Amygdala (tissue), 56 donors: ENCODE measurements around the gene MOCOS.
"Not testable (repeated sequence)": the region's sequence is repeated elsewhere in the genome, so short reads cannot be mapped to it uniquely, and the experiment has no call there.

Experiments
- DNase-seq, 56 donors: peaks; one replicate each; lab custom pipeline; 2025; lab: John Stamatoyannopoulos, UW

Gene MOCOS, protein sequence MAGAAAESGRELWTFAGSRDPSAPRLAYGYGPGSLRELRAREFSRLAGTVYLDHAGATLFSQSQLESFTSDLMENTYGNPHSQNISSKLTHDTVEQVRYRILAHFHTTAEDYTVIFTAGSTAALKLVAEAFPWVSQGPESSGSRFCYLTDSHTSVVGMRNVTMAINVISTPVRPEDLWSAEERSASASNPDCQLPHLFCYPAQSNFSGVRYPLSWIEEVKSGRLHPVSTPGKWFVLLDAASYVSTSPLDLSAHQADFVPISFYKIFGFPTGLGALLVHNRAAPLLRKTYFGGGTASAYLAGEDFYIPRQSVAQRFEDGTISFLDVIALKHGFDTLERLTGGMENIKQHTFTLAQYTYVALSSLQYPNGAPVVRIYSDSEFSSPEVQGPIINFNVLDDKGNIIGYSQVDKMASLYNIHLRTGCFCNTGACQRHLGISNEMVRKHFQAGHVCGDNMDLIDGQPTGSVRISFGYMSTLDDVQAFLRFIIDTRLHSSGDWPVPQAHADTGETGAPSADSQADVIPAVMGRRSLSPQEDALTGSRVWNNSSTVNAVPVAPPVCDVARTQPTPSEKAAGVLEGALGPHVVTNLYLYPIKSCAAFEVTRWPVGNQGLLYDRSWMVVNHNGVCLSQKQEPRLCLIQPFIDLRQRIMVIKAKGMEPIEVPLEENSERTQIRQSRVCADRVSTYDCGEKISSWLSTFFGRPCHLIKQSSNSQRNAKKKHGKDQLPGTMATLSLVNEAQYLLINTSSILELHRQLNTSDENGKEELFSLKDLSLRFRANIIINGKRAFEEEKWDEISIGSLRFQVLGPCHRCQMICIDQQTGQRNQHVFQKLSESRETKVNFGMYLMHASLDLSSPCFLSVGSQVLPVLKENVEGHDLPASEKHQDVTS

DNA sequence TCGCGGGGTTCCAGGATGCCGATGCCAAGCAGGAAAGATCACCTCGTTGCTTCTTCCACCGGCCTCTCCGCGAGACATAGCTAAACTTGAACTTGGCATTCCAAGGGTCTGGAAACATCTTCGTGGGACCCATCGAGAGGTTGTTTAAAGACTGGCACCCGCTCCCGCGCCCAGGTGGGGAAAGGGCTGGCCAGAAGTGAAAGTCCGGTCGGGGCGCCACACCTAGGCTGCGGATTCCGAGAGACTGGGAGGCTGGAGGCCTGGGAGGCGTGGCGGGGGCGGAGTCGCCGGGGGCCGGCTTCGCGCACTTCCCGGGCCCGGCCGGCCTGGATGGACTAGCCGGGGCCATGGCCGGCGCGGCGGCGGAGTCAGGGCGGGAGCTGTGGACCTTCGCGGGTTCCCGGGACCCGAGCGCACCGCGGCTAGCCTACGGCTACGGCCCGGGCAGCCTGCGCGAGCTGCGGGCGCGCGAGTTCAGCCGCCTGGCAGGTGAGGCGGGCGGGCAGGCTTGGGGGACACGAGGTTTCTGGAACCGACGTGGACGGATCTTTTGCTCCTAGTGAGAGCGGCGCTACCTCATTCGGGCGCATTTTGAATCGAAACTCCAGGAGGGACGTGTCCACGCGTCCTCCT, at the start of gene MOCOS:
TSS of gene MOCOS (plus strand) at position 305 of the 633 bp plus-strand sequence. CDS start at position 348, 43 bp downstream.
- peak in 20 of 56 donors; percentile 6 to 56 (median 20) for DNase-seq

DNA sequence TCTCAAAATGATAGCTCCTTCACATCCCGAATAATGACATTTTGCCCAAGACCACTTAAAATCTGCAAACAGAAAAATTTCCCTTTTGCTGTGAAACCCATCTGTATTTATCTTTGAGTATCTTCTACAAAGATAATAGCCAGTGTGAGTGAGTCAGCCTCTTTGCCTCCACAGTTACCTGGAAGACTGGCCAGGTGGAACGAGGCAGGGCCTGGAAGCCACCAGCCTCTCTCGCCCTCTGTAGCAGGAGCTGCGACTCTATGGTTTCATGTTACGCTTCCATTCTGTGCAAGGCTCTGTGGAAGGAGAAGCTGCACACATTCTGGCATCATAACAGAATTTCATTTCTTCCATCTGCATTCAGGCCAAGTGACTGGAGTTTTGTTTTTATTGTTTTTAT, 48.1 kb upstream of the MOCOS start:
- no peak for DNase-seq

DNA sequence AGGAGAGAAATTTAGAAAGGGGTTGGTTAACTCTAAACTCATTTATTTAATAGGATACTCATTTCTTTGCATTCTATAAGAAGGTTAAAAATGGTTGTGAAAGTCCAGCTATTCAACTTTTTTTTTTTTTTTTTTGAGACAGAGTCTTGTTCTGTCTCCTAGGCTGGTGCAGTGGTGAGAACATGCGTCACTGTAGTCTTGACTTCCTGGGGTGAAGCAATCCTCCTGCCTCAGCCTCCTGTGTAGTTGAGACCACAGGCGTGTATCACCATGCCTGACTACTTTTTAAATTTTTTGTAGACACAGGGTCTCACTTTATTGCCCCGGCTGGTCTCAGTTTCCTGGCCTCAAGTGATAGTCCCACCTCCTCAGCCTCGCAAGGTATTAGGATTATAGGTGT, 45.7 kb upstream of the MOCOS start:
- no peak for DNase-seq

DNA sequence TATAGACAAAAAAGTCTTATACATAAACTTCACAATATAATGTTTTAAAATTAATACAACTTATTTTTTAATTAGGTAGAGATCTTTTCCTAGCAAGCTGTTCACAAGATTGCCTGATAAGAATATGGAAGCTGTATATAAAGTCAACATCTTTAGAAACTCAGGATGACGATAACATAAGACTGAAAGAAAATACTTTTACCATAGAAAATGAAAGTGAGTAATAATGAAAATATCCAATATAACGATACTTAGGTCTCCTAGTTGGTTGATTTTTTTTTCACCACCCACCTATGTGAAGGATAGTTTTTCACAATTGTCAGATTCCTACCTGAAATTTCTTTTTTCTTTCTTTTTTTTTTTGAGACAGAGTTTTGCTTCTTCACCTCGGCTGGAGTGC, 44.5 kb upstream of the MOCOS start:
- DNase-seq = no peak

DNA sequence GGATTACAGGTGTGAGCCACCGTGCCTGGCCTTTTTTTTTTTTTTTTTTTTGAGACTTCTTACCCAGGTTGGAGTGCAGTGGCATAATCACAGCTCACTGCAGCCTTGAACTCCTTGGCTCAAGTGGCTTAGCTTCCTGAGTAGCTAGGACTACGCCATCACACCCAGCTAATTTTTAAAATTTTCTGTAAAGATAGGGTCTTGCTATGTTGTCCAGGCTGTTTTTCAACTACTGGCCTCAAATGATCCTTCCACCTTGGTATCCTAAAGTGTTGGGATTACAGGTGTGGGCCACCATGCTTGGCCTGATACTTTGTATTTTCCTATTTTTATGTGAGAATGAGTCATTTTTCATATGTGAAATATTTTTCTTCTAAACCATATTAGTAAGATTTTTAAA, 43.9 kb upstream of the MOCOS start:
- no peak for DNase-seq

DNA sequence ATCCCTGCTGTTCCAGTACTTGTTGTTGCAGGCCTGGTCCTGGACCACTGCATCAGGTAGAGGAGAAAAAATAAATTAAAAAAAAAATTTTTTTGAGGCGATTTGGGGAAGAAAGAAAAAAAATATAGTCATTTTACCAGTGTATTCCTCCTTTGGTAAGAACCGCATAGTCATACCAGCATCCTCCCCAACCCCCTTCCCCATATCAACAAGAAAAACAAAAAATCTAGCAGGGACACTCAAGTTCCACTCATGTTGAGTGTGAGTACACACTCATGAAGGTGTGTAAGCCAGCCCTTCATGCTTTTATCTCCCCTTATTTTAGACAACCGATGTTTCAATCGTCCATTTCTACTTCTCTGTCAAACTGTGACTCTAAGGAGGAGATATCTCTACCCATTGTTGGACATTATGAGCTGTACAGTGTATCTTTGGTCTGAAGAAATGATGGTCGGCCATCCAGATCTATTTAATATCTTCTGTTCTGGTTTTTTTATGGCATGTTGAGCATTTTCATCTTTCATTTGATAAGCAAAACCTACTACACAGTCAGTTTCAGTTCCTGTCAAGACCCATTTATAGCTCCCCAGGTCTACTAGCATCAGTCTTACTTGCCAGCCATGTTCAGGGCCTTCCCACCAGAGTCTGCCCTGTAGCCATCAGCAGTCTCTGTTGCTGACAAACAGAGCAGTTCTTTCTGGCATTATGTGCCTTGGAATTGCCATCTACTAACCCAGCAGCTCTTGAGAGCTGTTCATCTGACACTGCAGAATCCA, 37.6 kb upstream of the MOCOS start:
- no peak for DNase-seq

DNA sequence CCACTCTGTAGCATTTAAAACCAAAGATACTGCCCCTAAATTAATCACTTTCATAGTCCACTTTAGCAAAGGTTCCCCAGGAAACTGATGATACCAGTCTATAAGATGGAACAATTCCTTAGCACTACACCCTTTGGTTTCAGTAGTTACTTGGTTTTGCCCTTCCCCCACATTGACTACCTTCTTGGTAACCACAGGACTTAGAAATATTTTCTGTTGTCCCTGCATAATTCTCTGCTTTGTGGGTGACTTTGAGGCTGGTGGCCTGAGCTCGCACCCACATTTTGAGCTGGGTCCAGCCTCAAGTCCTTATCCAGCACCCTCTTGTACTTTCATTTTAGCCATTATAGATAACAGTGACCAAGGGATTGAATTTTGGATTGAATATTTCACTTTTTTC, 34.5 kb upstream of the MOCOS start:
- no peak for DNase-seq

DNA sequence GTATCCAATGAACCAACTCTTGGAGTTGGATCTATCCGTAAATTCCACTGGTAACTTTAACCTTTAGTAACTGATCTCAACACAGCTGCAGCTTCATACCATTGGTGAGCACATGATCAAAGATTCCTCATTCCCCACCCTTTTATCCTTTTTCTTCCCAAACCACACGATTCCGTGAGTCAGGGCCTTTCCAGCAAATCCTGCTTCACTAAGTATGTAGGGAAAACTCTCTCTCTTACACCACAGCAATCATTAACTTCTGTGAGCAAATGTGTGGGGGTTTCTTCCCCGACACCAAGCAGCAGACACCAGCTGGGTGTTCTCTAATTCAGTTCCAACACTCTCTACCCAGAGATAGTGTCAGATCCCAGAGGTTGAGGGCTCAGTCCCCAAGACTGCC, 34.1 kb upstream of the MOCOS start:
- DNase-seq = no peak

DNA sequence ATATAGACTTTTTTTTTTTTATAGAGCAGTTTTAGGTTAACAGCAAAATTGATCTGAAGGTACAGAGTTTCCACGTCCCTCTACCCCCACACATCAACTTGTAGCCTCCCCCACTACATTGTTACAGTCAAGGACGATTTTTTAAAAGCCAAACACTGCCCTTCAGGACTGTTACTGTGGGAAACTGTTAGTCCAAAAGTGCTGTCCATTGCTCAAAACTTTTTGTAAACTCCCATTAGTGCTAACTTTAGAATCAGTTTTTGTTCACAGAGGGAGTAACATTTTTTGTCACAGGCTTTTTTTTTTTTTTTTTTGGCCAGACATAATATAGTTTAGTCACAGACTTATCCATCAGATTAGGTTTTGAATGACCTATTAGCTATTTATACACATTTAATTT, 33.5 kb upstream of the MOCOS start:
- no peak for DNase-seq

DNA sequence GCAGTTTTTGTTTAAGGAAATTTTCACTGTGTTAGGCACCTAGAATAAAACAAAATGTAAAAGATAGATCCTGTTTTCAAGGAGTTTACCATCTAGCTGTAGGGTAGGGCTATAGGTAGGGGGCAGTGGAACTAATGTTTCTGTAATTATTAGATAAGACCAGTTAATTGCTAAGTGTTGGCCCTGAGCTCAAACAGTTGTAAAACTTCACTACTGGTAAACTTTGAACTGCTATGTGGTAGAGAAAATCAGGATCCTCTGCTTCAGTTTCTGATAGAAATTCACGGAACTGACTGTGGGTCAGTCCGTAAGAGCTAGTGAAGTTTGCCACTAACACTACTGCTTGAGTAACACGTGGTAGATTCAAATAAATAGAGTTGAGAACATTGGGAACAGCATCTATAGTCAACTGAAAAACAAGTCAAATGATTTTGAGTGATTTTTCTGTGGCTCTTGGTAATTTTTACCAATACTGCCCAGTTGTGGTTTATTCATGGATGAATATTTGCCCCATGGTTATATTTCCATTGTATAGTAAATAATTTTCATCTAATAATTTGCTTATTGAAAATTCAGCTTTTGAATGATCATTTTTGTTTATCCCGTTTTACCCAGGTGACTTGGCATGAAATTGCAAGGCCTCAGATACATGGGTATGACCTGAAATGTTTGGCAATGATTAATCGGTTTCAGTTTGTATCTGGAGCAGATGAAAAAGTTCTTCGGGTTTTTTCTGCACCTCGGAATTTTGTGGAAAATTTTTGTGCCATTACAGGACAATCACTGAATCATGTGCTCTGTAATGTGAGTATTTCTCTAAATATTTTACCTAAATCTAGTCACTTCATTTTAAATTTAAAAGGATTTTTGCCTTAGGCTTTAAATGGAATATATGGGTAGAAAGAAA, 31.2 kb upstream of the MOCOS start:
- no peak for DNase-seq

DNA sequence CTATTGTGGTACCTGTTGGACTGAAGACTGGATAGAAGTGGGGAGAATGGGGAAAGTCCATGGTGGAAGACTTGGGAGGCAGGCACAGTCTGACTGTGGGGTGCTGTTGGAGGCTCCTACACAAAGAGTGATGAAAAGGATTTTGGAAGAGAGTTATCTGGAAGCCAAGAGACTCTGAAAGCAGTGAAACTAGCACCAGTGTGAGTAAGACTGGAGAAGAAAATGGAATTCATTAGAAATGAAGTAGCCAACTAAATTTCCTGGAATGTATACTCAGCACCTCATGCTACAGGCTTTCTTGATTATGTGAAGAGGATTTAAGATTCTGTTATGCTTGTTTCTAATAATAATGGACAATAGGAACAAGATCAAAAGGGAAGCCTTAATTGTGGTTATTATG, 29.9 kb upstream of the MOCOS start:
- DNase-seq = no peak

DNA sequence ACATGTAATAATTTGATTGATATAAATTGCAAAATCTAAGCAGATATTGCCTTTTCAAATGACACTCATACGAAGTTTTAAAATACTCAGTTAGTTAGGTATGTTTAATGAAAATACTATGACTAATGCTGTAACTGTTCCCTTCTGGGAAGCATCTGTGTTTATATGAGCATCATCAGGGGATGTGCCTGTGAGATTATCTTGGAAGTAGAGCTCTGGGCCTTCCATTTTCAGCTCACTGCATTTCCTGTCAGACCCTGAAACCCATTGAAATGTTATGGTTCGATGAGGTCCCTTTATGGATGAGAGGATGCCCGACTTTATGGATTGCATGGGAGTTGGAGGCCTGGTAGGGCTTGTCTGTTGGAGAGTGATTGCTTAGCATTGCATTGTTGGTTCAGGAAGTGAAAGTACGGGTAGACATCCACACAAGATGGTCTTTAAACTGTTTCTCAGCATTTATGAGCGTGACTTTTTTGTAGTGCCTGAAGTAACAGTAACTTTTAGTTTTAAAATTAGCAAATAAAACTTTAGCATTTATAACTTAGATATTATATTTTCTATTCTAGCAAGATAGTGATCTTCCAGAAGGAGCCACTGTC, 28.9 kb upstream of the MOCOS start:
- no peak for DNase-seq

DNA sequence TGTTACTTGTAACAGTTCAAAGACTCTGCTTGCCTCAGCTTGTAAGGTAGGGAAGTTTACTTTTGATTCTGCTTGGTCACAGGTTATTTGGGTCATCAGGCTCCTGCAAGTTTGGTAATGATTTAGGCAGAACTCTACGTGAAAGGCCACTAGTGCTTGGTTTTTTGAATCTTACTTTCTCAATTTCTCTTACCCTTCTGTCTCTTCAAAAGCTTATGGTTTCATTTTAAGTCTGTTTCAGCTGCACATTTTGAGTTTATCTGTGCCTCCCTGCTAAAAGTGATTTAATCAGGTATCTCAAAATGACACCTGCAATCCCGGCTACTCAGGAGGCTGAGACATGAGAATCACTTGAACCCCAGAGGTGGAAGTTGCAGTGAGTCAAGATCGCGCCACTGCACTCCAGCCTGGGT, 26.3 kb upstream of the MOCOS start:
- no peak for DNase-seq

DNA sequence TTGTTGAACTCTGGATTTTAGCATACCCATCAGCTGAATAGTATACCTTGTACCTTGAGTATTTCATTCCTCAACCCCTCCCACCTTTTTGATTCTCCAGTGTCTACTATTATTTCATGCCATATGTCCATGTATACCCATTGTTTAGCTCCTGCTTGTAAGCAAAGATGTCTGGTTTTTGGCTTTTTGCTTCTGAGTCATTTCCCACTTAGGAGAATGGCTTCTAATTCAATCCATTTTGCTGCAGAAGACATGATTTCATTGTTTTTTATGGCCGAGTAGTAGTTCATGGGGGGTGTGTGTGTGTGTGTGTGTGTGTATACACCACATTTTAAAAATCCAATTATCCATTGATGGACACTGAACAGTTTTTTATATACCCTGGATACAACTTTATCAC, 24.3 kb upstream of the MOCOS start:
- DNase-seq = no peak

DNA sequence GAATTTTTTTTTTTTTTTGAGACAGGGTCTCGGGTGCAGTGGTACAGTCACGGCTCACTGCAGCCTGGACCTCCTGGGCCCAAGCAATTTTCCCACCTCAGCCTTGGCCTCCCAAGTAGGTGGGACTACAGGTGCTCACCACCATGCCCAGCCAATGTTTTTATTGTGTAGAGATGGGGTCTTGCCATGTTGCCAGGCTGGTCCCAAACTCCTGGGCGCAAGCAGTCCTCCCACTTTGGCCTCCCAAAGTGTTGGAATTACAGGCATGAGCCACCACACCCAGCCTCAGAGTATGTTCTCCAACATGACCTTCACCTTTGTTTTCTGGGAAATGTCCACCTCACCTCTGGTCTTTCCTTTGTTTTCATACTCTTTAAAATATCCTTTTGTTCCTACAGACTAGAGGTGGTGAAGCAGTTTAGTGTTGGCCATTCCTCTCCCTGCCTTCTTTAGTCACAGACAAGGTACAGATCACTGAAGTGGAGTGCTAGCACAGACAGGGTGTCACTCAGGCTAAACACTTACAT, 19.5 kb upstream of the MOCOS start:
- DNase-seq = no peak

DNA sequence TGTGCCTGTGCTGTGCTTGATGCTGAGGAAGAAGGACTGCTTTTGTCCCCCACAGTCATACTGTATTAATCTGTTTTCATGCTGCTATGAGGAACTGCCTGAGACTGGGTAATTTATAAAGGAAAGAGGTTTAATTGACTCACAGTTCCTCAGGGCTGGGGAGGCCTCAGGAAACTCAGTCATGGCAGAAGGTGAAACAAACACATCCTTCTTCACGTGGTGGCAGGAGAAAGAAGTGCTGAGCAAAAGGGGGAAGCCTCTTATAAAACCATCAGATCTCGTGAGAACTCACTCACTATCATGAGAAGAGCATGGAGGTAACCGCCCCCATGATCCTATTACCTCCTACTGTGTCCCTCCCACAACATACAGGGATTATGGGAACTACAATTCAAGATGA, 19.0 kb upstream of the MOCOS start:
- not testable (repeated sequence) for DNase-seq

DNA sequence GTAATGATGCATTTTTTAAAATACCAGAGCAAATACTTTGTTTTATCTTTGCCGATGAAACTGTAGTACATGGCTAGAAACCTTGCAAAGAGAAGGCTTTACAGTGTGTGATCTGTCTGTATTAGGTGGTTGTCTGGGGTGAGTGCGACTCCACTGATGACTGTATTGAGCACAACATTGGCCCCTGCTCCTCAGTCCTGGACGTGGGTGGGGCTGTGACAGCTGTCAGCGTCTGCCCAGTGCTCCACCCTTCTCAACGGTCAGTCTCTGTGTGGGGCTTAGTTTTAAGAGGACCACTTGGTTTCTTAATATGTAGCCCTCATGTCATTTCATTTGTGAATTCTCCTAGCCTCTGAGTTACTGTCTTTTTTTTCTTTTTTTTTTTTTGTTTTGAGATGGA, 17.4 kb upstream of the MOCOS start:
- no peak for DNase-seq

DNA sequence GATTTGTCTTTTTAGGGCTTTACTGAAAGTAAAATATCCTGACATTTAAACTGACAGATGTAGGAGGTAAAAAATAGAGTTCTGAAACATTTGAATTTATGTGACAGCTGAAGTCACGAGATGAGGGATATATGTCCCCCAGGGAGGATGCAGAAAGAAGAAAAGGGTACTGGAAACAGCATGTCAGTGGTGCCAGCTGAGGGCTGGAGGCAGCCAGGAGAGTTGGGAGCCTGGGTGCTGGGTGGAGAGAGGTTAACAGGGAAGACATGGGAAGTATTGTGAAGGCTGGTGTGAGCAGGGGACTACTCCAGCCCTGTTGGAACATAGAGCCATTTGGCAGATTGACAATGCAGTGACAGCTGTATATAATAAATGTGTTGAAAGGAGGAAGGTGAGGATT, 11.8 kb upstream of the MOCOS start:
- DNase-seq = no peak

DNA sequence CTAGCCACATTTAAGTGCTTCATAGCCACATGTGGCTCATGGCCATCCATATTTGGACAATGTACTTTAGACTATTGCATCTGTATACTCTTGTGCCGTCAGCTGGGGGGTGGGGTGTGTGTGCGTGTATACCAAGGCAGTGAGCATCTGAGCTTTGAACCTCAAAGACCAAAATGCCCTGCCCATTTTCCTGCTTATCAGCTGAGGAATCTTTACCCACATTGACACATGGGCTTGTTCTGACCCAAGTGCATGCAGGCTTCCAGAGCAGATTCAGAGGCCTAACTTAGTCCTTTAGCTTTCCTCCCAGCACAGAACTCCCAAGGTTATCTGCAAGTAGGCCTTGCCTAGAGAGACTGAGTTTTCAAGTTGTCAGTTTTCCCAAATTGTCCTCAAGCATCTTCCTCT, 11.1 kb upstream of the MOCOS start:
- no peak for DNase-seq
